Measurements from ENCODE around the gene ZNF26.
"Not testable (repeated sequence)": the region's sequence is repeated elsewhere in the genome, so short reads cannot be mapped to it uniquely, and the experiment has no call there.

ZNF26 gene

DNA sequence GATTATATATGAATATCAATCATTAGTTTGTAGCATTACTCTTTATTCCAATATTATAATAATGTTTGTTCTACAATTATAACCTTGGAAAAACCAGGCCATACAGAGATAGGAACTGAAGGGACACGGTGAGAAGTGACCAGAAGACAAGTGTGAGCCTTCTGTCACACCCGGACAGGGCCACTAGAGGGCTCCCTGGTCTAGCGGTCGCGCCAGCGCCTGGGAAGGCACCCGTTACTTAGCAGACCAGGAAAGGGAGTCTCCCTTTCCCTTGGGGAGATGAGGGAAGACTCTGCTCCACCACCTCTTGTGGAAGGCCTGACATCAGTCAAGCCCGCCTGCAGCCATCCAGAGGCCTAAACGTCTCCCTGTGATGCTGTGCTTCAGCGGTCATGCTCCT, 22.2 kb upstream of the ZNF26 start:
- not testable (repeated sequence) for H3K23ac ChIP-seq (ENCODE audit: low read length); H2BK120ac ChIP-seq (ENCODE audit: insufficient read depth, low read length, poor library complexity); H2AFZ ChIP-seq (ENCODE audit: insufficient read depth, low read length, poor library complexity); H3K9ac ChIP-seq (ENCODE audit: low read length); H2AK5ac ChIP-seq (ENCODE audit: low read length); H4K12ac ChIP-seq (ENCODE audit: low read depth, low read length); H3K79me2 ChIP-seq (ENCODE audit: control insufficient read depth, insufficient read depth, low read length, poor library complexity); H3K14ac ChIP-seq (ENCODE audit: low read length); H3K36me3 ChIP-seq (ENCODE audit: control insufficient read depth in 1 of 2, insufficient read depth in 2 of 2, low read length in 2 of 2); H2BK5ac ChIP-seq (ENCODE audit: low read depth, low read length, poor library complexity); H3K4me2 ChIP-seq (ENCODE audit: low read length); H3K4me3 ChIP-seq (ENCODE audit: low read depth, low read length); H3K27ac ChIP-seq (ENCODE audit: low read depth, low read length); H4K91ac ChIP-seq (ENCODE audit: low read depth, low read length); H3K4ac ChIP-seq (ENCODE audit: low read depth, low read length); H3K27me3 ChIP-seq (ENCODE audit: insufficient read depth, low read length); H3K4me1 ChIP-seq (ENCODE audit: control insufficient read depth in 1 of 2, insufficient read depth in 2 of 2, low read length in 2 of 2); H3K79me1 ChIP-seq (ENCODE audit: low read length); H4K8ac ChIP-seq (ENCODE audit: low read depth, low read length); H2BK12ac ChIP-seq (ENCODE audit: low read length); H3K18ac ChIP-seq (ENCODE audit: low read length)
- no CpG with 5 or more reads among the region's 10 CpGs for WGBS (ENCODE audit: extremely low coverage, insufficient coverage, insufficient read length)
- peaks cover 26% of the 10 kb centered on the region for H3K9me3 ChIP-seq (ENCODE audit: insufficient read depth, low read depth, low read length)
- peak; percentile 20 to 28 for DNase-seq

- H3K4me2 ChIP-seq (ENCODE audit: low read length), result no peak overlapping the region
- H3K4me1 ChIP-seq (ENCODE audit: control insufficient read depth in 1 of 2, insufficient read depth in 2 of 2, low read length in 2 of 2), result no peaks in the 10 kb centered on the region
- no peaks in the 10 kb centered on the region for H3K79me2 ChIP-seq (ENCODE audit: control insufficient read depth, insufficient read depth, low read length, poor library complexity)
- H3K23ac ChIP-seq (ENCODE audit: low read length), result no peak overlapping the region
- no peak overlapping the region for H2AFZ ChIP-seq (ENCODE audit: insufficient read depth, low read length, poor library complexity)
- no peak overlapping the region for H3K4ac ChIP-seq (ENCODE audit: low read depth, low read length)
- DNase-seq, result no peak
- H2BK5ac ChIP-seq (ENCODE audit: low read depth, low read length, poor library complexity), result no peak overlapping the region
- no peak overlapping the region for H2AK5ac ChIP-seq (ENCODE audit: low read length)
- no peak overlapping the region for H4K12ac ChIP-seq (ENCODE audit: low read depth, low read length)
- no peak overlapping the region for H4K91ac ChIP-seq (ENCODE audit: low read depth, low read length)
- no peaks in the 10 kb centered on the region for H3K36me3 ChIP-seq (ENCODE audit: control insufficient read depth in 1 of 2, insufficient read depth in 2 of 2, low read length in 2 of 2)
- no peak overlapping the region for H3K18ac ChIP-seq (ENCODE audit: low read length)
- WGBS (ENCODE audit: extremely low coverage, insufficient coverage, insufficient read length), result no CpG with 5 or more reads among the region's 12 CpGs
- no peak overlapping the region for H3K27ac ChIP-seq (ENCODE audit: low read depth, low read length)
- H3K14ac ChIP-seq (ENCODE audit: low read length), result no peak overlapping the region
- no peak overlapping the region for H3K9ac ChIP-seq (ENCODE audit: low read length)
- no peak overlapping the region for H4K8ac ChIP-seq (ENCODE audit: low read depth, low read length)
- no peaks in the 10 kb centered on the region for H3K79me1 ChIP-seq (ENCODE audit: low read length)
- no peak overlapping the region for H3K4me3 ChIP-seq (ENCODE audit: low read depth, low read length)
- no peak overlapping the region for H2BK12ac ChIP-seq (ENCODE audit: low read length)
- H3K27me3 ChIP-seq (ENCODE audit: insufficient read depth, low read length), result no peaks in the 10 kb centered on the region
- H3K9me3 ChIP-seq (ENCODE audit: insufficient read depth, low read depth, low read length), result peaks cover 33% of the 10 kb centered on the region
- H2BK120ac ChIP-seq (ENCODE audit: insufficient read depth, low read length, poor library complexity), result no peak overlapping the region
These were observed 20.4 kb upstream of the ZNF26 start for GRCh38 chr12:132965796-132966195.

- Histone ChIP-seq H3K4me1 (ENCODE audit: control insufficient read depth in 1 of 2, insufficient read depth in 2 of 2, low read length in 2 of 2) (no peaks in the 10 kb centered on the region), H3K4me2 (ENCODE audit: low read length) (no peak overlapping the region), H3K27ac (ENCODE audit: low read depth, low read length) (no peak overlapping the region), H3K27me3 (ENCODE audit: insufficient read depth, low read length) (no peaks in the 10 kb centered on the region), H2BK12ac (ENCODE audit: low read length) (no peak overlapping the region), H2AK5ac (ENCODE audit: low read length) (no peak overlapping the region), H3K79me2 (ENCODE audit: control insufficient read depth, insufficient read depth, low read length, poor library complexity) (no peaks in the 10 kb centered on the region), H2BK120ac (ENCODE audit: insufficient read depth, low read length, poor library complexity) (no peak overlapping the region), H3K18ac (ENCODE audit: low read length) (no peak overlapping the region), H3K9ac (ENCODE audit: low read length) (no peak overlapping the region), H3K36me3 (ENCODE audit: control insufficient read depth in 1 of 2, insufficient read depth in 2 of 2, low read length in 2 of 2) (no peaks in the 10 kb centered on the region), H3K4ac (ENCODE audit: low read depth, low read length) (no peak overlapping the region), H4K12ac (ENCODE audit: low read depth, low read length) (no peak overlapping the region), H3K23ac (ENCODE audit: low read length) (no peak overlapping the region), H2AFZ (ENCODE audit: insufficient read depth, low read length, poor library complexity) (no peak overlapping the region), H3K4me3 (ENCODE audit: low read depth, low read length) (no peak overlapping the region), H3K9me3 (ENCODE audit: insufficient read depth, low read depth, low read length) (peaks cover 32% of the 10 kb centered on the region), H3K14ac (ENCODE audit: low read length) (no peak overlapping the region), H2BK5ac (ENCODE audit: low read depth, low read length, poor library complexity) (no peak overlapping the region), H4K8ac (ENCODE audit: low read depth, low read length) (no peak overlapping the region), H4K91ac (ENCODE audit: low read depth, low read length) (no peak overlapping the region), H3K79me1 (ENCODE audit: low read length) (no peaks in the 10 kb centered on the region)
- no peak for DNase-seq
- no CpG with 5 or more reads among the region's 12 CpGs for WGBS (ENCODE audit: extremely low coverage, insufficient coverage, insufficient read length)
These were observed 19.3 kb upstream of the ZNF26 start for GRCh38 chr12:132966676-132967415.

DNA sequence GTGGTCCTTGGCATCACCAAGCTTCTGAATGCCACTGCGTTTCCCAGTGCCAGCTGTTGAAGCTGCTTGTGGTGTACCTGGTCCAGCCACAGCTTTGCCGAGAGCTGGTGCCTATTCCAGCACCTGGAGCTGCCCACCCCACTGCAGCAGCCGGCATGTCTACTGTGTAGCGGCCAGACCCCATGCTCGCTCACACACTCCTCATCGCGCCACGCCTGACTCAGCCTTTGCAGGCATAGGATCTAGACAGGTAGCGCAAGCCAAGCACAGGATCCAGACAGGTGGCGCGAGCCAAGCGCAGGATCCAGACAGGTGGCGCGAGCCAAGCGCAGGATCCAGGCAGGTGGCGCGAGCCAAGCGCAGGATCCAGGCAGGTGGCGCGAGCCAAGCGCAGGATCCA, 18.4 kb upstream of the ZNF26 start:
- Histone ChIP-seq H3K4me2 (ENCODE audit: low read length) (no peak overlapping the region), H3K4me1 (ENCODE audit: control insufficient read depth in 1 of 2, insufficient read depth in 2 of 2, low read length in 2 of 2) (no peaks in the 10 kb centered on the region), H3K4me3 (ENCODE audit: low read depth, low read length) (peak overlapping the region; percentile 25), H2BK12ac (ENCODE audit: low read length) (no peak overlapping the region), H2AK5ac (ENCODE audit: low read length) (no peak overlapping the region), H3K79me2 (ENCODE audit: control insufficient read depth, insufficient read depth, low read length, poor library complexity) (no peaks in the 10 kb centered on the region), H4K91ac (ENCODE audit: low read depth, low read length) (no peak overlapping the region), H2BK120ac (ENCODE audit: insufficient read depth, low read length, poor library complexity) (no peak overlapping the region), H3K27me3 (ENCODE audit: insufficient read depth, low read length) (no peaks in the 10 kb centered on the region), H4K12ac (ENCODE audit: low read depth, low read length) (no peak overlapping the region), H3K18ac (ENCODE audit: low read length) (no peak overlapping the region), H3K27ac (ENCODE audit: low read depth, low read length) (no peak overlapping the region), H3K14ac (ENCODE audit: low read length) (no peak overlapping the region), H3K9me3 (ENCODE audit: insufficient read depth, low read depth, low read length) (peaks cover 32% of the 10 kb centered on the region), H3K9ac (ENCODE audit: low read length) (no peak overlapping the region), H3K23ac (ENCODE audit: low read length) (no peak overlapping the region), H3K79me1 (ENCODE audit: low read length) (no peaks in the 10 kb centered on the region), H4K8ac (ENCODE audit: low read depth, low read length) (no peak overlapping the region), H3K4ac (ENCODE audit: low read depth, low read length) (no peak overlapping the region), H2BK5ac (ENCODE audit: low read depth, low read length, poor library complexity) (no peak overlapping the region), H3K36me3 (ENCODE audit: control insufficient read depth in 1 of 2, insufficient read depth in 2 of 2, low read length in 2 of 2) (no peaks in the 10 kb centered on the region), H2AFZ (ENCODE audit: insufficient read depth, low read length, poor library complexity) (no peak overlapping the region)
- DNase-seq, result no peak
- no CpG with 5 or more reads among the region's 21 CpGs for WGBS (ENCODE audit: extremely low coverage, insufficient coverage, insufficient read length)

Data from trophoblast cell (in vitro differentiated cells and primary cell).